HUDEP-2 (cell line): ENCODE data around the gene PDZRN3.

Source experiments
- DNase-seq, 76 experiments: peaks; one replicate each; lab custom pipeline; 2025; ENCODE audit not compliant: unreplicated experiment in 76 of 76; lab: John Stamatoyannopoulos, UW

PDZRN3 gene

DNA sequence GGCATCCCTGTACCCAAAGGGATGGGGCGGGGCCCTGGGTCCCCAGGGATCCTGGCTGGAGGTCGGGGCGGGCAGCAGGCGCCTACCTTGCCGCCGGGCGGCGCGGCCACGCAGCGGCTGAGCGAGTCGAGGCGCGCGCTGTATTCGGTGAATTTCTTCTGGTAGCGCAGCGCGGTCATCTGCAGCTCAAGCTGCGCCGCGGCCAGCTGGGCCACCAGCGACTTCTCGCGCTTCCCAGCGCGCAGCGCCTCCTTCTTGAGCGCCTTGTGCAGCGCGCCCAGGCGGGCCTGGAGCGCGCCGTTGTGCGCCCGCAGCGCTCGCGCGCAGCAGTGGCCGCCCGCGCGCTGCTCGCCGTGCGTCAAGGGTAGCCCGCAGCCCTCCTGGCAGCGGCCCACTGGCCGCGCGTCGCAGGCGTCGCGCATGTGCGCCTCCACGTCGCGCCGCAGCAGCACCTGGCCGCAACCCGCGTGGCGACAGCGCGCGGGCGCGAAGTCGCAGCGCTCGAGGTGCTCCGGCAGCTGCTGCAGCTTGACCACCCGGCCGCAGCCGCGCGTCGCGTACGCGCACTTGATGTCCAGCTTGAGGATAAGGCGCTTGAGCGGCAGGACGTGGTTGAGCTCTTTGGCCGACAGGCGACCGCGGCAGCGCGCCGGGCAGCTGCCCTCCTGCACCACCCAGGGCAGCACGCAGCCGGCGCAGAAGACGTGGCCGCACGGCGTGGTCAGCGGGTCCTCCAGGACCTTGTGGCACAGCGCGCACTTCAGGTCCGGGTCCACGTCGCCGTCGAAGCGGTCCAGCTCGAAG is 522 bp downstream of the PDZRN3 start:
- no peak for DNase-seq

DNA sequence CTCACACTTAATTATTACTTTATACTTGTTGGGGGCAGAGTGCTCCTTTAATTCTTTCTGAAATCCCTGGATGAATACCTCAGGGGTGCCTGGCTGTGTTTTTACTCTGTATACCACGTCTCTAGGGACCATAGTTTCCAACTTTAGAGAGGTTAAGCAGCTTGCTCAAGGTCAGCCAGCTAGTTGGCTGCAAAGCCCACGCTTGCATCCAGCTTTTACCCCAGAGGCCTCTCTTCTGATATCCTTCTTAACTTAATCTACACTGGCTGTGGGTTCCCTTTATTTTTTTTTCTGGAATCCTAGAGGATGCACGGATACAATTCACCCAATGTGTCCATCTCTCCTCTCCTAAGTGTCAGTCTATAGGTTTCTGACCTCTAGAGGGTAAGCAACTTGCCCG is 1.4 kb downstream of the PDZRN3 start:
- no peak for DNase-seq

- DNase-seq, result no peak
Measured at GRCh38 chr3:73622091-73622805, 2.5 kb downstream of the PDZRN3 start.

DNA sequence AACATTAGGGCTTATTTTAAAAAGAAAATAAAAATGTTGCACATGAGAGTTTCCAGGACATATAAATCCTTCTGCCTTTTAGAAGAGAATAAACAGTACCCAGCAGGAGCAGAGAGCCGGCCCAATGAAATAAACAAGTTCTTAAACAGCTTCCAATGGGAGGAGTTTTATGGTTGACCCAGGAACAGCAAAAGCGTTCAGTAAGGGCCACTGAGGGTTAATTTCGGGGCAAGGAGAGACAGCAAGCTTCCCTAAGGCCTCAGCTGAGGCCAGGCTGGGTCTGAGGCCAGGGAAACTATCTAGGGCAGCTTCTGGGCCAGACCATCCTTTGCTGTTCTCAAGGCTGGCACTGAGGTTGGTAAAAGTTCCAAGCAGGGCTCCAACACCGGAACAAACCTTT is 3.4 kb downstream of the PDZRN3 start:
- DNase-seq, result no peak

- no peak for DNase-seq
Measured at GRCh38 chr3:73618461-73618860, 6.3 kb downstream of the PDZRN3 start.

- DNase-seq, result no peak
Measured at GRCh38 chr3:73616056-73616455, 8.7 kb downstream of the PDZRN3 start.

- no peak for DNase-seq
Measured at GRCh38 chr3:73614419-73614818, 10.3 kb downstream of the PDZRN3 start.

DNA sequence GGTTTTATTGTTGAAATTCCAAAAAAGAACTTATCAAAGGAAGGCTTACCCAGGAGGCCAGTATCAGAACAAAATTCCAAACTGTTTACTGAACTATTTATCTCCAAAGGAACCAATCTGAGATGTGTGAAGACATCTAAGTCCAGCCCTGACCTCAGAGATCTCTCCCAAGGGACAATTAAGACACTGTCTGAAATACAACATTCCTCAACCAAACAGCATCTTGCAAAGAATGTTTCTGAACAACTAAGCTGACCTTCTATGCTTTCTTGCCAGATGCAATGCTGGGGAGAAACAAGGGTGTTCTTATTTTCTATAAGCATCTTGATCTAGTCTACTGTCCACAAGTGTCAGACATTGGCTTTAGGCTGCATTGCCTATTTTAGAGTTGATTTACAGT is 13.6 kb downstream of the PDZRN3 start:
- no peak for DNase-seq

DNA sequence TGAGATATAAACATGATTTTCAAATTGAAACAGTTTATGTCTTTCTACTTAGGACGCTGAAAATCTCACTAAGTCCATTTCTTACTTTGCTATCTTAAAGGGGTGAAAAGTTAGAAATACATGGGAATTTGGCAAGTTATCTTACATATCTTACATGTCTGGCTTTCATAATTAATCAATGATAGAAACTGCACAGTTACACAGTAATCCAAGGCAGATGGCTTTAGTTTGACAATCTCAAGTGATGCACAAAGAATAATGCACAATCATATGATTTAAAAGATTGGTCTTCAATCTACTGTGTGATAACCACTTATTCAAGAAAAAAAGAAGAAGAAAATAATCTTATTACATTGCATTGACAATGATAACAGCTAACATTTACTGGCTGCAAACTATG is 14.2 kb downstream of the PDZRN3 start:
- DNase-seq, result no peak

GRCh38 chr3:73609655-73610054 is 15.1 kb downstream of the PDZRN3 start:
- DNase-seq, result no peak

- no peak for DNase-seq
Measured at GRCh38 chr3:73609315-73609641, 15.5 kb downstream of the PDZRN3 start.

DNA sequence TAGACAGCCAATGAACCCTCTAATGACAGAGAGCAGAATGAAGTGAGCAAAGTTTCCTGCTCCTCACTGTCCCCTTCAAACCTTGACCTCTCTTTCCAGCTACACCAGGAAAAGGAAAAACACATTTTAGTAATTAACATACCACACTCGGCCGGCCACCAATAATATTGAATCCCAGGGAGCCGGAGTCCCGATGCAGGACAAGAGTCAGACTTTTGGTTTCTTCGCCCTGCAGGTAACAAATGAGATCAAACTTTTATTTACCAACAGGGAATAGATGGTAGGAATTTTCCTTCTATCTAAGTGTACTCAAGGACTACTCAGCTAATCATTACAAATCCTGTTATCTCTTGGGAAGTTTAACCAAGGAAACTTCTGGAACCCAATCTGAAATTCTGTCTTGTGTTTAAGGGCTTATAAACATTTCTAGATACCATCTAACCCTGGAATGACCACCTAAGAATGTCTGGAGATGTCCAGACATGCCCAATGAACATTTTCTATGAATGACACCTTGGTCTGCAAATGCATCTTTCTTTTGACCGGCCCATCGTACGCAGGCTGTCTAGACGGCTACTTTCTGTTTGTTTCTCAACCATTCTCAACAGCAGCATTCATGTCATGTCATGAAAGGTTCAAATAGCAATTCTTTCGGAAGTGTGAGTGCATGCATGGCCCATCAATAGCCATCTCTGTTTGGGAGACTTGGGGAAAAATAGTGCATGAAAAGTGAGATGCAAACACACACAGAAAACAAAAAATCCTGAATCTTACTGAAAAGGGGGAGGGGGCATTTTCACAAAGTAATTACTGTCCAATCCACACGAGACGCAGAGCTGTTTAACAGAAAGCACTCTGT is 16.1 kb downstream of the PDZRN3 start:
- DNase-seq, result no peak

DNA sequence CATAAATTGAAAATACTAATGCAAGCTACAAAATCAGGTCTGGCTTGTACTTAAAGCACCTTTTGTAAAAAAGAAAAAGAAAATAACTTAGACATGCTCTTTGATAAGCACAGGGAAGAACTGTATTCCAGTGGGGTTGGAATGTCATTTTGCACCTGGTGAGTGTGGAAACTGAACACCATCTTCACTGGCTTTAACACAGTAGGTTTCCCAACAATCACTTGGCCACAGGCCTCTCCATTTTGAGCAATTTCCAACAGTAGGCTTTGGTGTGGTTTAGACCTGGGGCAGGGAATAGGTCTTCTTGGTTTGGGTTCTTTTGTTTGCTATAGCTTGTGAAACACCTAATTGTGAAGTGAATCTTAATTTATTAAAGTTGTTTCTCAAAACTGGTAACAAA is 18.9 kb downstream of the PDZRN3 start:
- DNase-seq, result no peak

GRCh38 chr3:73605412-73605811 is 19.3 kb downstream of the PDZRN3 start:
- DNase-seq, result no peak

DNA sequence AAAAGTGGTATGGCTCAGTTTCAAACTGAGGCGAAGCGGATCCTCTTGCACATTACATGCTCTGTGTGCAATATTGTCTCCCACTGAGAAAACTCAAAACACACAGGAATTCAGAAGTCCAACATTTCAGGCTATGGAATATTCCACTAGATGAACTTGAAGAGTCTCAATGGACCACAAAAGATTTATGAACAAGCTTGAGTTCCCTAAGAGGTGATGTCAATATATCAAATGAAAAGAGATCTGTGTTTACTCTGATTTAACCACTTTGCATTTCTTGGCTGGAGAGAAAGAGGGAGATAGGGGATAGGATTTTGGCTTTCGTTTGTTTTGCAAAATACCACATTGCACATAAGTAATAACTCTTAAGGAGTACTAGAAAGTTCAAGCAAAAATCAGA is 20.3 kb downstream of the PDZRN3 start:
- no peak for DNase-seq

- DNase-seq, result no peak
Measured at GRCh38 chr3:73603762-73604171, 21.0 kb downstream of the PDZRN3 start.

GRCh38 chr3:73602170-73602569 is 22.6 kb downstream of the PDZRN3 start:
- DNase-seq, result no peak

- DNase-seq, result no peak
Measured at GRCh38 chr3:73601481-73601880, 23.3 kb downstream of the PDZRN3 start.

- no peak for DNase-seq
Measured at GRCh38 chr3:73601011-73601410, 23.7 kb downstream of the PDZRN3 start.

DNA sequence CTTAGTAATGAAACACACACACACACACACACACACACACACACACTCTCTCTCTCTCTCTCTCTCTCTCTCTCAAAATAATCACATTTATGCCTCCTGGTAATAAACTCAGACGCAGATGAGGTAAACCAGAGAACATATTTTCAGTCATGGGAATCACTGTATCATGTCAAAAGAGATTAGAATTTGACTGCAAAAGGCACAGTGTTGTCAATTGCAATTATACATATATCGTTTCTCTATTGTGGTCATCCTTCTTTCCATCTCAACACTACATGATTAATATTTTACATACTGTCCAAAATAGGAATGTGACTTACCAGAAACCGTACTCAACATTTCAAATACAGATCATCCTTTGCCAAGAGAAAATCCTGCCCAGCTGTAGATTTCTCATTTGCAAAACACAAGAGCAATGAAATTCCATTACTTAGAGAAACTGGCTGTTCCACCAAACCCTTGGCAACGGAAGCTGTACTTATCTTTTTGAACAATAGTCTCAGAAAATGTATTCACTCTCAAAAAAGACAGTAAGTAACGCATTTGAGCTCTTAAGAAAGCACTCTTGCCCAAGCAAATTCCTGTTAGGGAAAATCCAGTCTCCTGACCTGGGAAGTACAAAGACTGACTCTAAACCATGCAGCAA is 24.3 kb downstream of the PDZRN3 start:
- no peak for DNase-seq

DNA sequence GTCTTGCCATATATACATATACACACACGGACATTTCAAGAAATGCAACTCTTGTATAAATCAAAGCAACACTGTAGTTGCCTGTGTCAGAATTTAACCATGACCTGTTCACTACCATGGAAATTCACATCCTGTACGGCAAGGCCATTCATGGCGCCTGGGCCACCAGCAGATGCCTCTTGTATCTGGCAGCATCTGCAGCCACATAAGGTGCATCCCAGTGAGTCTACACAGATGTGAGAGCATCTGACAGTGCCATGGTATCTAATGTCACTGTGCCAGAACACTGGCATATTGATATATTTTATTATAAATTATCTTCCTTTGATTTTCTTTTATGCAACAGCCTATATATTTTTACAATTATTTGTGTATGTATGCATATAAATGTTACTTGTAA is 25.1 kb downstream of the PDZRN3 start:
- DNase-seq, result no peak
